Effector memory CD8-positive, alpha-beta T cell (primary cell): ENCODE data around the gene STK16.
A peak's percentile ranks its signal among the peaks of the same experiment; 100 is the strongest.

ENCODE experiments used
- ATAC-seq: fragments of 150-1000 bp; cut with Tn5 transposase; replicated peaks from 2 replicates; pipeline ENCODE4 v1.10.0; 2021; ENCODE audit warnings: mild to moderate bottlenecking, moderate library complexity
- DNase-seq, 3 experiments: peaks; one replicate each; pipeline ENCODE4 v3.0.0; 2021
- H3K27ac Mint-ChIP-seq, 2 donors: one replicate each; pipeline ENCODE4 v1.8.0; 2022; ENCODE audit warnings: mild to moderate bottlenecking in 2 of 2, mixed read lengths in 2 of 2, moderate library complexity in 2 of 2
- H3K27me3 Mint-ChIP-seq, 2 donors: one replicate each; pipeline ENCODE4 v1.8.0; 2022; ENCODE audit warnings: mixed read lengths in 2 of 2
- H3K36me3 Mint-ChIP-seq: one replicate; pipeline ENCODE4 v1.8.0; 2022; ENCODE audit warnings: mild to moderate bottlenecking, moderate library complexity, mixed read lengths; ENCODE audit not compliant: insufficient read depth
- H3K4me1 Mint-ChIP-seq, 2 donors: one replicate each; pipeline ENCODE4 v1.8.0; 2022; ENCODE audit warnings: low read depth in 2 of 2, mixed read lengths in 2 of 2
- H3K4me3 Mint-ChIP-seq, 2 donors: one replicate each; pipeline ENCODE4 v1.8.0; 2022; ENCODE audit warnings: mild to moderate bottlenecking in 2 of 2, mixed read lengths in 2 of 2, moderate library complexity in 2 of 2
- H3K9me3 Mint-ChIP-seq, 2 donors: one replicate each; pipeline ENCODE4 v1.8.0; 2022; ENCODE audit warnings: mixed read lengths in 2 of 2

Gene STK16

GRCh38 chr2:219207884-219208740, 37.2 kb upstream of the STK16 start:
- no peaks in the 10 kb centered on the region for H3K9me3 Mint-ChIP-seq
- H3K4me3 Mint-ChIP-seq = peak overlapping the region; percentile 74 to 78
- ATAC-seq (no peak), DNase-seq (no peak)
- peaks cover 19 to 25% of the 10 kb centered on the region in 2 donors for H3K4me1 Mint-ChIP-seq
- no peaks in the 10 kb centered on the region for H3K27me3 Mint-ChIP-seq
- H3K27ac Mint-ChIP-seq = peak overlapping the region; percentile 6 to 90
- H3K36me3 Mint-ChIP-seq = peaks cover 20% of the 10 kb centered on the region

GRCh38 chr2:219209236-219210195, 35.8 kb upstream of the STK16 start:
- Mint-ChIP-seq H3K27me3 (no peaks in the 10 kb centered on the region), H3K4me3 (peak overlapping the region in 1 of 2 donors; percentile 8), H3K27ac (peak overlapping the region; percentile 71 to 85), H3K36me3 (peaks cover 20% of the 10 kb centered on the region), H3K4me1 (peaks cover 19 to 25% of the 10 kb centered on the region in 2 donors), H3K9me3 (no peaks in the 10 kb centered on the region)
- ATAC-seq (no peak), DNase-seq (no peak)

- Mint-ChIP-seq H3K27me3 (no peaks in the 10 kb centered on the region), H3K9me3 (no peaks in the 10 kb centered on the region), H3K27ac (peak overlapping the region; percentile 51 to 71), H3K4me3 (peak overlapping the region in 1 of 2 donors; percentile 8), H3K4me1 (peaks cover 19 to 25% of the 10 kb centered on the region in 2 donors), H3K36me3 (peaks cover 20% of the 10 kb centered on the region)
- DNase-seq = no peak
- ATAC-seq = no peak
Measured at GRCh38 chr2:219210196-219210885, 34.9 kb upstream of the STK16 start.

GRCh38 chr2:219210886-219211362, 34.4 kb upstream of the STK16 start:
- Mint-ChIP-seq H3K27ac (peak overlapping the region; percentile 95), H3K27me3 (no peaks in the 10 kb centered on the region), H3K36me3 (peaks cover 20% of the 10 kb centered on the region), H3K4me1 (peaks cover 18 to 25% of the 10 kb centered on the region in 2 donors), H3K4me3 (peak overlapping the region; percentile 70 to 72), H3K9me3 (no peaks in the 10 kb centered on the region)
- DNase-seq = no peak
- ATAC-seq = no peak

GRCh38 chr2:219213026-219213415, 32.3 kb upstream of the STK16 start:
- Mint-ChIP-seq H3K27ac (peak overlapping the region in 1 of 2 donors; percentile 68), H3K27me3 (no peaks in the 10 kb centered on the region), H3K36me3 (peaks cover 21% of the 10 kb centered on the region), H3K4me1 (peaks cover 20 to 24% of the 10 kb centered on the region in 2 donors), H3K4me3 (no peak overlapping the region), H3K9me3 (no peaks in the 10 kb centered on the region)
- ATAC-seq (no peak), DNase-seq (no peak)

GRCh38 chr2:219213486-219214071, 31.7 kb upstream of the STK16 start:
- H3K9me3 Mint-ChIP-seq = no peaks in the 10 kb centered on the region
- H3K4me3 Mint-ChIP-seq = no peak overlapping the region
- ATAC-seq (no peak), DNase-seq (no peak)
- H3K36me3 Mint-ChIP-seq = peaks cover 20% of the 10 kb centered on the region
- no peaks in the 10 kb centered on the region for H3K27me3 Mint-ChIP-seq
- H3K27ac Mint-ChIP-seq = peak overlapping the region in 1 of 2 donors; percentile 86
- H3K4me1 Mint-ChIP-seq = peaks cover 16 to 20% of the 10 kb centered on the region in 2 donors

- peaks cover 15% of the 10 kb centered on the region for H3K36me3 Mint-ChIP-seq
- ATAC-seq = no peak
- peaks cover 16 to 20% of the 10 kb centered on the region in 2 donors for H3K4me1 Mint-ChIP-seq
- H3K4me3 Mint-ChIP-seq = no peak overlapping the region
- H3K27ac Mint-ChIP-seq = peak overlapping the region in 1 of 2 donors; percentile 86
- DNase-seq = no peak
- H3K9me3 Mint-ChIP-seq = no peaks in the 10 kb centered on the region
- no peaks in the 10 kb centered on the region for H3K27me3 Mint-ChIP-seq
Measured at GRCh38 chr2:219214141-219214540, 31.1 kb upstream of the STK16 start.

GRCh38 chr2:219214786-219215185, 30.5 kb upstream of the STK16 start:
- H3K36me3 Mint-ChIP-seq = peaks cover 20% of the 10 kb centered on the region
- H3K4me3 Mint-ChIP-seq = no peak overlapping the region
- no peak overlapping the region for H3K27ac Mint-ChIP-seq
- DNase-seq = no peak
- peaks cover 16 to 20% of the 10 kb centered on the region in 2 donors for H3K4me1 Mint-ChIP-seq
- H3K9me3 Mint-ChIP-seq = no peaks in the 10 kb centered on the region
- no peaks in the 10 kb centered on the region for H3K27me3 Mint-ChIP-seq
- no peak for ATAC-seq

GRCh38 chr2:219215871-219216534, 29.3 kb upstream of the STK16 start:
- Mint-ChIP-seq H3K27me3 (no peaks in the 10 kb centered on the region), H3K4me3 (no peak overlapping the region), H3K9me3 (no peaks in the 10 kb centered on the region), H3K27ac (peak overlapping the region in 1 of 2 donors; percentile 69), H3K36me3 (peaks cover 27% of the 10 kb centered on the region), H3K4me1 (peaks cover 14 to 21% of the 10 kb centered on the region in 2 donors)
- no peak for DNase-seq
- no peak for ATAC-seq

GRCh38 chr2:219216535-219216915, 28.8 kb upstream of the STK16 start:
- H3K9me3 Mint-ChIP-seq = no peaks in the 10 kb centered on the region
- H3K27me3 Mint-ChIP-seq = no peaks in the 10 kb centered on the region
- ATAC-seq (no peak), DNase-seq (no peak)
- peak overlapping the region in 1 of 2 donors; percentile 38 for H3K4me3 Mint-ChIP-seq
- H3K36me3 Mint-ChIP-seq = peaks cover 32% of the 10 kb centered on the region
- H3K4me1 Mint-ChIP-seq = peaks cover 8 to 16% of the 10 kb centered on the region in 2 donors
- H3K27ac Mint-ChIP-seq = peak overlapping the region in 1 of 2 donors; percentile 69

- H3K4me1 Mint-ChIP-seq = peaks cover 8 to 13% of the 10 kb centered on the region in 2 donors
- H3K4me3 Mint-ChIP-seq = peak overlapping the region; percentile 83 to 87
- peak in 2 of 3 experiments; percentile 17 to 28 for DNase-seq
- H3K9me3 Mint-ChIP-seq = no peaks in the 10 kb centered on the region
- peaks cover 46% of the 10 kb centered on the region for H3K36me3 Mint-ChIP-seq
- peak overlapping the region; percentile 35 to 90 for H3K27ac Mint-ChIP-seq
- H3K27me3 Mint-ChIP-seq = no peaks in the 10 kb centered on the region
- ATAC-seq = peak; percentile 46
Measured at GRCh38 chr2:219218217-219218731, 27.0 kb upstream of the STK16 start.
